HEK293 (cell line): ENCODE data around the gene C20orf204.

Source experiments
- BCL11B ChIP-seq: fragments of 450-650 bp; formaldehyde crosslinking; IDR thresholded peaks from 2 replicates; pipeline ENCODE4 v1.5.1; 2016; ENCODE audit warnings: low read depth, missing biosample characterization, missing genetic modification characterization
- GLIS1 ChIP-seq: fragments of 450-650 bp; formaldehyde crosslinking; IDR thresholded peaks from 2 replicates; pipeline ENCODE4 v1.5.1; 2016; ENCODE audit warnings: missing biosample characterization, missing genetic modification characterization
- GLIS2 ChIP-seq: fragments of 450-650 bp; formaldehyde crosslinking; IDR thresholded peaks from 2 replicates; pipeline ENCODE4 v1.5.1; 2016; ENCODE audit warnings: missing biosample characterization, missing genetic modification characterization
- HIC1 ChIP-seq: fragments of 450-650 bp; formaldehyde crosslinking; IDR thresholded peaks from 2 replicates; pipeline ENCODE4 v1.5.1; 2016; ENCODE audit warnings: missing biosample characterization, missing genetic modification characterization
- OSR2 ChIP-seq: fragments of 450-650 bp; formaldehyde crosslinking; IDR thresholded peaks from 2 replicates; pipeline ENCODE4 v1.5.1; 2016; ENCODE audit warnings: missing biosample characterization, missing genetic modification characterization
- PATZ1 ChIP-seq: fragments of 450-650 bp; formaldehyde crosslinking; IDR thresholded peaks from 2 replicates; pipeline ENCODE4 v1.5.1; 2016; ENCODE audit warnings: missing biosample characterization, missing genetic modification characterization
- PBX3 ChIP-seq: sonication (generic); formaldehyde crosslinking; IDR thresholded peaks from 2 replicates; pipeline ENCODE4 v1.8.1; 2022; ENCODE audit warnings: mild to moderate bottlenecking, moderate library complexity, missing genetic modification reagents
- SCRT1 ChIP-seq: fragments of 450-650 bp; formaldehyde crosslinking; IDR thresholded peaks from 2 replicates; pipeline ENCODE4 v1.5.1; 2016; ENCODE audit warnings: missing biosample characterization, missing genetic modification characterization, borderline replicate concordance
- SCRT2 ChIP-seq: fragments of 450-650 bp; formaldehyde crosslinking; IDR thresholded peaks from 2 replicates; pipeline ENCODE4 v1.5.1; 2016; ENCODE audit warnings: missing biosample characterization, missing genetic modification characterization
- SP2 ChIP-seq: fragments of 450-650 bp; formaldehyde crosslinking; IDR thresholded peaks from 2 replicates; pipeline ENCODE4 v1.5.1; 2016; ENCODE audit warnings: missing biosample characterization, missing genetic modification characterization
- SP3 ChIP-seq: fragments of 450-650 bp; formaldehyde crosslinking; IDR thresholded peaks from 2 replicates; pipeline ENCODE4 v1.5.1; 2016; ENCODE audit warnings: missing biosample characterization, missing genetic modification characterization
- YY1 ChIP-seq: fragments of 450-650 bp; formaldehyde crosslinking; IDR thresholded peaks from 2 replicates; pipeline ENCODE4 v1.5.1; 2018; ENCODE audit warnings: missing biosample characterization, missing genetic modification characterization
- ZBTB1 ChIP-seq: fragments of 450-650 bp; formaldehyde crosslinking; IDR thresholded peaks from 2 replicates; pipeline ENCODE4 v1.5.1; 2016; ENCODE audit warnings: missing biosample characterization, missing genetic modification characterization
- ZNF132 ChIP-seq: fragments of 450-650 bp; formaldehyde crosslinking; IDR thresholded peaks from 2 replicates; pipeline ENCODE4 v1.5.1; 2017; ENCODE audit warnings: missing biosample characterization, missing genetic modification characterization, borderline replicate concordance
- ZNF148 ChIP-seq: fragments of 450-650 bp; formaldehyde crosslinking; IDR thresholded peaks from 2 replicates; pipeline ENCODE4 v1.5.0; 2017; ENCODE audit warnings: missing biosample characterization, missing genetic modification characterization, borderline replicate concordance
- ZNF280C ChIP-seq: fragments of 450-650 bp; formaldehyde crosslinking; IDR thresholded peaks from 2 replicates; pipeline ENCODE4 v1.5.1; 2016; ENCODE audit warnings: missing biosample characterization, missing genetic modification characterization
- ZNF354C ChIP-seq: fragments of 450-650 bp; formaldehyde crosslinking; IDR thresholded peaks from 2 replicates; pipeline ENCODE4 v1.5.1; 2016; ENCODE audit warnings: missing biosample characterization, missing genetic modification characterization, low read depth, borderline replicate concordance
- ZNF426 ChIP-seq: fragments of 450-650 bp; formaldehyde crosslinking; IDR thresholded peaks from 2 replicates; pipeline ENCODE4 v1.5.1; 2017; ENCODE audit warnings: missing biosample characterization, missing genetic modification characterization, mild to moderate bottlenecking, inconsistent platforms, moderate library complexity
- ZNF449 ChIP-seq: fragments of 450-650 bp; formaldehyde crosslinking; IDR thresholded peaks from 2 replicates; pipeline ENCODE4 v1.5.1; 2017; ENCODE audit warnings: missing biosample characterization, mild to moderate bottlenecking, missing genetic modification characterization, moderate library complexity
- ZNF529 ChIP-seq: fragments of 450-650 bp; formaldehyde crosslinking; IDR thresholded peaks from 2 replicates; pipeline ENCODE4 v1.5.1; 2017; ENCODE audit warnings: missing genetic modification characterization, missing biosample characterization; ENCODE audit not compliant: insufficient replicate concordance
- ZNF544 ChIP-seq: fragments of 450-650 bp; formaldehyde crosslinking; IDR thresholded peaks from 2 replicates; pipeline ENCODE4 v1.5.0; 2017; ENCODE audit warnings: missing biosample characterization, missing genetic modification characterization
- ZNF548 ChIP-seq: fragments of 450-650 bp; formaldehyde crosslinking; IDR thresholded peaks from 2 replicates; pipeline ENCODE4 v1.5.1; 2016; ENCODE audit warnings: missing biosample characterization, missing genetic modification characterization
- ZNF670 ChIP-seq: fragments of 450-650 bp; formaldehyde crosslinking; IDR thresholded peaks from 2 replicates; pipeline ENCODE4 v1.5.1; 2016; ENCODE audit warnings: missing biosample characterization, missing genetic modification characterization, low read depth
- ZNF768 ChIP-seq: fragments of 450-650 bp; formaldehyde crosslinking; IDR thresholded peaks from 2 replicates; pipeline ENCODE4 v1.5.1; 2018; ENCODE audit warnings: missing biosample characterization, mild to moderate bottlenecking, missing genetic modification characterization
- ZNF776 ChIP-seq: fragments of 450-650 bp; formaldehyde crosslinking; IDR thresholded peaks from 2 replicates; pipeline ENCODE4 v1.5.0; 2017; ENCODE audit warnings: missing biosample characterization, missing genetic modification characterization, borderline replicate concordance
- ZNF792 ChIP-seq: fragments of 450-650 bp; formaldehyde crosslinking; IDR thresholded peaks from 2 replicates; pipeline ENCODE4 v1.5.1; 2016; ENCODE audit warnings: missing biosample characterization, missing genetic modification characterization
- ZNF830 ChIP-seq: fragments of 450-650 bp; IDR thresholded peaks from 2 replicates; pipeline ENCODE4 v1.5.0; 2018; ENCODE audit warnings: missing biosample characterization, missing genetic modification characterization, low read depth, mild to moderate bottlenecking, moderate library complexity
- ZSCAN30 ChIP-seq: fragments of 450-650 bp; IDR thresholded peaks from 2 replicates; pipeline ENCODE4 v1.5.1; 2018; ENCODE audit warnings: missing biosample characterization, mild to moderate bottlenecking, missing genetic modification characterization, moderate library complexity

The C20orf204 gene

GRCh38 chr20:64045346-64046011 is 9.5 kb downstream of the C20orf204 start (continued):
- TF ChIP-seq PBX3 (no peak), ZNF148 (tag by site-specific recombination) (no peak), ZNF544 (no peak), HIC1 (no peak), ZNF830 (tag by site-specific recombination) (no peak), SCRT2 (tag by site-specific recombination) (peak; percentile 74), ZNF354C (tag by site-specific recombination) (no peak), ZNF449 (tag by site-specific recombination) (no peak), ZNF132 (tag by site-specific recombination) (no peak), ZNF548 (no peak), ZBTB1 (tag by site-specific recombination) (no peak), OSR2 (tag by site-specific recombination) (no peak), YY1 (tag by site-specific recombination) (no peak), BCL11B (tag by site-specific recombination) (no peak), ZNF426 (no peak), SP3 (tag by site-specific recombination) (peak; percentile 50; the same call in 1 of the 2 replicates), SP2 (tag by site-specific recombination) (no peak), PATZ1 (tag by site-specific recombination) (no peak), ZNF280C (no peak), ZNF529 (tag by site-specific recombination) (no peak), GLIS2 (tag by site-specific recombination) (peak; percentile 60), GLIS1 (tag by site-specific recombination) (peak; percentile 90), SCRT1 (peak; percentile 51; the same call in 1 of the 2 replicates), ZNF768 (no peak), ZNF776 (tag by site-specific recombination) (no peak), ZNF792 (no peak), ZNF670 (no peak), ZSCAN30 (tag by site-specific recombination) (no peak)
